SW480 (cell line): Measurements from ENCODE around the gene CELF5.
"Not testable (repeated sequence)": the region's sequence is repeated elsewhere in the genome, so short reads cannot be mapped to it uniquely, and the experiment has no call there.

ENCODE experiments used
- DNase-seq: peaks from one replicate; pipeline ENCODE4 v3.0.0-alpha.2; 2016; ENCODE audit warnings: low spot score

CELF5 gene

GRCh38 chr19:3207461-3208242 is 16.8 kb upstream of the CELF5 start:
- no peak for DNase-seq

- DNase-seq, result no peak
Measured at GRCh38 chr19:3208317-3209207, 15.9 kb upstream of the CELF5 start.

- DNase-seq, result no peak
Measured at GRCh38 chr19:3210347-3211017, 14.0 kb upstream of the CELF5 start.

GRCh38 chr19:3211191-3211590 is 13.3 kb upstream of the CELF5 start:
- DNase-seq, result no peak

GRCh38 chr19:3213159-3213558 is 11.3 kb upstream of the CELF5 start:
- DNase-seq, result no peak

- no peak for DNase-seq
Measured at GRCh38 chr19:3216874-3217273, 7.6 kb upstream of the CELF5 start.

GRCh38 chr19:3220576-3220975 is 3.9 kb upstream of the CELF5 start:
- DNase-seq, result no peak

- DNase-seq, result not testable (repeated sequence)
Measured at GRCh38 chr19:3221576-3221975, 2.9 kb upstream of the CELF5 start.

- DNase-seq, result no peak
Measured at GRCh38 chr19:3222709-3223108, 1.8 kb upstream of the CELF5 start.

- DNase-seq, result no peak
Measured at GRCh38 chr19:3225169-3225485, 666 bp downstream of the CELF5 start.

GRCh38 chr19:3225677-3226093 is 1.2 kb downstream of the CELF5 start:
- DNase-seq, result no peak

GRCh38 chr19:3227054-3227626 is 2.7 kb downstream of the CELF5 start:
- DNase-seq, result no peak

- DNase-seq, result no peak
Measured at GRCh38 chr19:3229346-3229743, 4.9 kb downstream of the CELF5 start.

- DNase-seq, result no peak
Measured at GRCh38 chr19:3229888-3230496, 5.5 kb downstream of the CELF5 start.

GRCh38 chr19:3231288-3231687 is 6.8 kb downstream of the CELF5 start:
- DNase-seq, result no peak

- no peak for DNase-seq
Measured at GRCh38 chr19:3233116-3233515, 8.7 kb downstream of the CELF5 start.

GRCh38 chr19:3233831-3234230 is 9.4 kb downstream of the CELF5 start:
- no peak for DNase-seq

- DNase-seq, result no peak
Measured at GRCh38 chr19:3234800-3235199, 10.3 kb downstream of the CELF5 start.

GRCh38 chr19:3235604-3236003 is 11.1 kb downstream of the CELF5 start:
- DNase-seq, result not testable (repeated sequence)

- no peak for DNase-seq
Measured at GRCh38 chr19:3236272-3236671, 11.8 kb downstream of the CELF5 start.

- no peak for DNase-seq
Measured at GRCh38 chr19:3238066-3238561, 13.7 kb downstream of the CELF5 start.

GRCh38 chr19:3239367-3239766 is 14.9 kb downstream of the CELF5 start:
- DNase-seq, result no peak
